ENCODE results near the gene SEC11C. TPM values are rescaled to one million over a fixed set of nuclear protein-coding genes. Genes with fewer than 3 reads are reported as not detected.

SEC11C gene
- total and polyA plus RNA-seq, 9 of the 15 experiments (the other 6 are each of a cell fraction or from before 2014, with no cell fraction given), result 22.0 to 71.3 (median 36.5) TPM

DNA sequence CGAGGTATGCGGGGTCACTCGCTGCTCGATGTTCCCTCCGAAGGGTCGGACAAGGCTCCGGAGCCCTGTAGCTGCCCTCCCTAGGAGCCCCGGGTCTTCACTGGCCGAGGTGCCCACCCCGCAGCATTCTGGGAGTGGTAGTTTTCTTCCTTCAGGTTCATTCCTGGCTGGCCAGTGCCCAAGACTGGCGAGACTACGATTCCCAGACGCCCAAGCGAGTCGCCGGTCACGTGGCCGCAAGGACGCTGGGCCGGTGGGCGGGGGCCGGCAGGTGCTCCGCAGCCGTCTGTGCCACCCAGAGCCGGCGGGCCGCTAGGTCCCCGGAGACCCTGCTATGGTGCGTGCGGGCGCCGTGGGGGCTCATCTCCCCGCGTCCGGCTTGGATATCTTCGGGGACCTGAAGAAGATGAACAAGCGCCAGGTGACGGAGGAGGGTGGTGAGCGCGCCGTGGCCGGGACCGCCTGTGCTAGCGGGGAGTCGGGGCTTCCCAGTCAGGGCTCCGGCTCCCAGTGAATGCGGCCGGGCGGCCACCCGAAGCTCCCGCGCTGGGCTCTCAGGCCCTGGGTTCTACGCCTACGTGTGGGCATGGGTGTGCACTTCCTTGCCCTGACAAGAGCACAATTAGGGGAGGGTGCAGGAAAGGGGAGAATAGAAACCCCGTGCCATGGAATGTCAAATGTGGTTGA lies at the start of gene SEC11C (continued):
- TF ChIP-seq, protein P1, sequence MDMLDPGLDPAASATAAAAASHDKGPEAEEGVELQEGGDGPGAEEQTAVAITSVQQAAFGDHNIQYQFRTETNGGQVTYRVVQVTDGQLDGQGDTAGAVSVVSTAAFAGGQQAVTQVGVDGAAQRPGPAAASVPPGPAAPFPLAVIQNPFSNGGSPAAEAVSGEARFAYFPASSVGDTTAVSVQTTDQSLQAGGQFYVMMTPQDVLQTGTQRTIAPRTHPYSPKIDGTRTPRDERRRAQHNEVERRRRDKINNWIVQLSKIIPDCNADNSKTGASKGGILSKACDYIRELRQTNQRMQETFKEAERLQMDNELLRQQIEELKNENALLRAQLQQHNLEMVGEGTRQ (CRISPR knock-in tag; IDR thresholded peaks at IDR 0.05), result peak; percentile 99
- TF ChIP-seq POLR2A (conservative IDR thresholded peaks at IDR 0.05) (peak; percentile 57), HCFC1 (IDR thresholded peaks at IDR 0.05; ENCODE audit: low read depth, low read length) (peak; percentile 94), EP400 (IDR thresholded peaks at IDR 0.05) (peak; percentile 66), USF1 (CRISPR knock-in tag; IDR thresholded peaks at IDR 0.05) (peak; percentile 97), ATF6 (CRISPR knock-in tag; IDR thresholded peaks at IDR 0.05) (0 out of 2 replicates have a peak, but pooled peaks have one; percentile 34), SP1 (CRISPR knock-in tag; IDR thresholded peaks at IDR 0.05) (peak; percentile 66; the same call in 1 of the 2 replicates), TFAP4 (CRISPR knock-in tag; IDR thresholded peaks at IDR 0.05; ENCODE audit: borderline replicate concordance) (peak; percentile 63; the same call in 1 of the 2 replicates), RBBP5 (IDR thresholded peaks at IDR 0.05; ENCODE audit: borderline replicate concordance, insufficient read depth, low read length, poor library complexity, severe bottlenecking) (peak; percentile 76), RAD51 (IDR thresholded peaks at IDR 0.05; ENCODE audit: borderline replicate concordance, low read depth) (peak; percentile 95), KLF13 (tag; IDR thresholded peaks at IDR 0.05; ENCODE audit: borderline replicate concordance, low read depth) (0 out of 2 replicates have a peak, but pooled peaks have one; percentile 47), RB1 (IDR thresholded peaks at IDR 0.05; ENCODE audit: low read depth) (peak; percentile 38; the same call in 1 of the 2 replicates), PBX2 (CRISPR knock-in tag; IDR thresholded peaks at IDR 0.05; ENCODE audit: low read depth) (no peak), PBX2 (tag; conservative IDR thresholded peaks at IDR 0.05; ENCODE audit: low read depth) (0 out of 2 replicates have a peak, but pooled peaks have one; percentile 1), ZNF143 (CRISPR knock-in tag; IDR thresholded peaks at IDR 0.05) (peak; percentile 97), MAX (CRISPR knock-in tag; IDR thresholded peaks at IDR 0.05) (peak; percentile 80), ZNF639 (CRISPR knock-in tag; conservative IDR thresholded peaks at IDR 0.05 in 1 of 2, IDR thresholded peaks at IDR 0.05 in 1 of 2) (0 out of 4 replicates have a peak, but pooled peaks of 1 of the 2 experiments have one; percentile 35)
